B cell (primary cell): ENCODE data around the gene MAP3K2. TPM values are rescaled to one million over a fixed set of nuclear protein-coding genes. Genes with fewer than 3 reads are reported as not detected.

Source experiments
- ATAC-seq: fragments of 200-7000 bp; cut with Tn5 transposase; one replicate; pipeline ENCODE4 v1.10.0; 2021; ENCODE audit warnings: low read depth, mild to moderate bottlenecking, moderate number of reproducible peaks, moderate library complexity
- CTCF ChIA-PET: fragments of 350-600 bp; sonication (Branson Sonifier 250); formaldehyde crosslinking; loops from one replicate; lab custom pipeline; 2021; ENCODE audit warnings: antibody characterized with exemption, inconsistent platforms; lab: Charles Lee
- POLR2A ChIA-PET: fragments of 350-600 bp; sonication (Branson Sonifier 250); formaldehyde crosslinking; loops from one replicate; lab custom pipeline; 2021; ENCODE audit warnings: antibody characterized with exemption; lab: Charles Lee
- DNase-seq: peaks from one replicate; pipeline ENCODE4 v3.0.0; 2013
- H2AFZ ChIP-seq: 2 replicates; pipeline ENCODE4 v1.6.1; 2012; ENCODE audit warnings: mild to moderate bottlenecking, low read depth, low read length; ENCODE audit not compliant: insufficient read depth, poor library complexity, severe bottlenecking
- H3K27ac ChIP-seq, 2 donors: 1 replicate in 1 of 2; 2 replicates in 1 of 2; pipeline ENCODE4 v1.5.1; 2012 to 2013; ENCODE audit warnings: low read length in 2 of 2, mild to moderate bottlenecking in 2 of 2, moderate library complexity in 1 of 2
- H3K27me3 ChIP-seq, 4 experiments: fragments of 200-600 bp in 1 of 4; sonication (generic) in 1 of 4; replicated peaks in 1 of 4; 1 replicate in 2 of 4; 2 replicates in 2 of 4; pipeline versions ENCODE4 v1.6.1 to v1.7.0; 2013 to 2016; ENCODE audit warnings: low read length in 3 of 4, mild to moderate bottlenecking in 2 of 4, mixed read lengths in 1 of 4, moderate library complexity in 1 of 4; ENCODE audit not compliant: insufficient read depth in 4 of 4, control insufficient read depth in 3 of 4; ENCODE audit errors: control extremely low read depth in 1 of 4
- H3K36me3 ChIP-seq, 2 experiments: replicated peaks in 1 of 2; 1 replicate in 1 of 2; 2 replicates in 1 of 2; pipeline versions ENCODE4 v1.6.1 to v1.7.1; 2013; ENCODE audit warnings: low read length in 1 of 2; ENCODE audit not compliant: insufficient read depth in 2 of 2, control insufficient read depth in 1 of 2; ENCODE audit errors: control extremely low read depth in 1 of 2, extremely low read depth in 1 of 2
- H3K4me1 ChIP-seq, 2 donors: fragments of 200-600 bp in 1 of 2; sonication (generic) in 1 of 2; 1 replicate in 1 of 2; 2 replicates in 1 of 2; pipeline versions ENCODE4 v1.5.1 to v1.6.1; 2013 to 2017; ENCODE audit warnings: low read length in 2 of 2; ENCODE audit not compliant: control insufficient read depth in 2 of 2, insufficient read depth in 2 of 2
- H3K4me2 ChIP-seq: replicated peaks from 2 replicates; pipeline ENCODE3; 2012; ENCODE audit warnings: mild to moderate bottlenecking, low read depth, low read length; ENCODE audit not compliant: poor library complexity, severe bottlenecking
- H3K4me3 ChIP-seq, 5 experiments: fragments of 200-600 bp in 1 of 5; sonication (generic) in 1 of 5; 1 replicate in 3 of 5; 2 replicates in 2 of 5; pipeline versions ENCODE4 v1.5.1 to v1.7.0; 2011 to 2016; ENCODE audit warnings: low read length in 4 of 5, mild to moderate bottlenecking in 4 of 5, low read depth in 2 of 5, control low read depth in 1 of 5, moderate library complexity in 1 of 5; ENCODE audit not compliant: insufficient read depth in 1 of 5; ENCODE audit errors: control extremely low read depth in 1 of 5, extremely low read depth in 1 of 5
- H3K79me2 ChIP-seq: fragments of 200-600 bp; sonication (generic); one replicate; pipeline ENCODE4 v1.6.0; 2016; ENCODE audit warnings: low read length; ENCODE audit not compliant: control insufficient read depth, insufficient read depth
- H3K9ac ChIP-seq: fragments of 200-600 bp; sonication (generic); 2 replicates; pipeline ENCODE4 v1.6.1; 2017; ENCODE audit warnings: mild to moderate bottlenecking, low read length, moderate library complexity
- H3K9me3 ChIP-seq, 3 donors: one replicate each; pipeline versions ENCODE4 v1.6.1 to v1.7.1; 2013; ENCODE audit warnings: low read length in 2 of 3; ENCODE audit not compliant: control insufficient read depth in 2 of 3, insufficient read depth in 1 of 3; ENCODE audit errors: control extremely low read depth in 1 of 3
- H4K20me1 ChIP-seq: 2 replicates; pipeline ENCODE4 v1.6.0; 2012; ENCODE audit warnings: mild to moderate bottlenecking, low read length; ENCODE audit not compliant: insufficient read depth, control insufficient read depth, poor library complexity, severe bottlenecking
- H3K27ac Mint-ChIP-seq: one replicate; pipeline ENCODE4 v1.8.0; 2021; ENCODE audit warnings: mixed read lengths
- H3K27me3 Mint-ChIP-seq: one replicate; pipeline ENCODE4 v1.8.0; 2021; ENCODE audit warnings: mixed read lengths
- H3K4me1 Mint-ChIP-seq: one replicate; pipeline ENCODE4 v1.8.0; 2021; ENCODE audit warnings: mixed read lengths
- H3K4me3 Mint-ChIP-seq: one replicate; pipeline ENCODE4 v1.8.0; 2021; ENCODE audit warnings: mixed read lengths
- H3K9me3 Mint-ChIP-seq: one replicate; pipeline ENCODE4 v1.8.0; 2022; ENCODE audit warnings: mixed read lengths; ENCODE audit not compliant: insufficient read depth
- EZH2 ChIP-seq: IDR thresholded peaks from 2 replicates; pipeline ENCODE4 v1.6.1; 2012; ENCODE audit warnings: borderline replicate concordance, low read depth, mild to moderate bottlenecking, moderate library complexity, low read length; ENCODE audit not compliant: insufficient read depth, poor library complexity, severe bottlenecking
- WGBS: methylation state at CpG from one replicate; pipeline ENCODE4 v1.1.5; 2013; ENCODE audit warnings: missing lambda C conversion rate; ENCODE audit not compliant: insufficient coverage; 5-methylcytosine and 5-hydroxymethylcytosine counted together
- intact Hi-C: fragments of 100-400 bp; cut with micrococcal nuclease; formaldehyde crosslinking; loops from one replicate; pipeline ENCODE4 v1.10.0; 2022
- polyA plus RNA-seq: library from polyadenylated mRNA; depleted of rRNA; stranded (reverse); fragments of >200 nt; gene quantifications from 2 replicates; pipeline ENCODE4 v1.2.3, GENCODE V29; 2012
- total RNA-seq, 2 donors: library from RNA; stranded (reverse); fragments of 120-200 nt in 1 of 2; gene quantifications; 1 replicate in 1 of 2; 2 replicates in 1 of 2; pipeline versions ENCODE4 v1.2.3 to v1.2.4, GENCODE V29; 2013 to 2022
- TF ChIP-seq, protein P1 (sequence below): fragments of 200-600 bp; IDR thresholded peaks from one replicate; pipeline ENCODE4 v1.8.0; 2022; ENCODE audit warnings: antibody characterized with exemption, mild to moderate bottlenecking

MAP3K2 gene
- total and polyA plus RNA-seq, 2 donors (not counting 1 experiment from before 2014, with no cell fraction given), result 9.9 to 118 TPM

DNA sequence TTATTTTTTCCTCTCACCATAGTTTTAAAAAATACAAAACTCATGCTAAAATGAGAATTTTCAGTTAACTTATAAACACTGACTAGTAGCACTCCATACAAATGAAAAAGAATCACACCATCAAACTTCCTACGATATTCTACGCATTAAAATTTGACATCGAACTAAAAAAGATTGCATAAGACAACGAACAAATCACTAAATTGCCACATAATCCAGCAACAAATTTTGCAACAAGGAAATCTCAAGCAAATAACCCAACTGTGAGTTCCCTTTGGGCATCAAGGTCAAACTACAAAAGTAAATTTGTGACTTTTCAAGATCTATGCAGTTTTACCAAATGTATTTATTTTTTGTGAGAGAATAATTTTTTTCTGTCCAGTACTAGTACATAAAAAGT lies 1.5 kb downstream of the MAP3K2 start:
- H3K4me2 ChIP-seq, result peak overlapping the region; percentile 78
- peak overlapping the region in 1 of 2 donors; percentile 97 for H3K27ac ChIP-seq
- H3K27me3 ChIP-seq, result no peaks in the 10 kb centered on the region
- ATAC-seq, result no peak
- peaks cover 0 to 4% of the 10 kb centered on the region in 2 experiments for H3K36me3 ChIP-seq
- TF ChIP-seq EZH2, result no peak
- TF ChIP-seq, protein P1, sequence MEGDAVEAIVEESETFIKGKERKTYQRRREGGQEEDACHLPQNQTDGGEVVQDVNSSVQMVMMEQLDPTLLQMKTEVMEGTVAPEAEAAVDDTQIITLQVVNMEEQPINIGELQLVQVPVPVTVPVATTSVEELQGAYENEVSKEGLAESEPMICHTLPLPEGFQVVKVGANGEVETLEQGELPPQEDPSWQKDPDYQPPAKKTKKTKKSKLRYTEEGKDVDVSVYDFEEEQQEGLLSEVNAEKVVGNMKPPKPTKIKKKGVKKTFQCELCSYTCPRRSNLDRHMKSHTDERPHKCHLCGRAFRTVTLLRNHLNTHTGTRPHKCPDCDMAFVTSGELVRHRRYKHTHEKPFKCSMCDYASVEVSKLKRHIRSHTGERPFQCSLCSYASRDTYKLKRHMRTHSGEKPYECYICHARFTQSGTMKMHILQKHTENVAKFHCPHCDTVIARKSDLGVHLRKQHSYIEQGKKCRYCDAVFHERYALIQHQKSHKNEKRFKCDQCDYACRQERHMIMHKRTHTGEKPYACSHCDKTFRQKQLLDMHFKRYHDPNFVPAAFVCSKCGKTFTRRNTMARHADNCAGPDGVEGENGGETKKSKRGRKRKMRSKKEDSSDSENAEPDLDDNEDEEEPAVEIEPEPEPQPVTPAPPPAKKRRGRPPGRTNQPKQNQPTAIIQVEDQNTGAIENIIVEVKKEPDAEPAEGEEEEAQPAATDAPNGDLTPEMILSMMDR, result no peak
- peaks cover 55% of the 10 kb centered on the region for H4K20me1 ChIP-seq
- DNase-seq, result no peak
- no peaks in the 10 kb centered on the region for H3K9me3 ChIP-seq
- H3K79me2 ChIP-seq, result peaks cover 64% of the 10 kb centered on the region
- peaks cover 82% of the 10 kb centered on the region for H3K4me1 Mint-ChIP-seq
- H3K9me3 Mint-ChIP-seq, result no peaks in the 10 kb centered on the region
- H3K9ac ChIP-seq, result peak overlapping the region; percentile 98
- ChIA-PET CTCF (interaction anchor here (0.7 to 1.6 kb wide), 6 partner anchors 13 to 318 kb away, joined by 3 to 8 read pairs (median 3); no protein-coding TSS in a partner anchor), POLR2A (no interaction called here)
- intact Hi-C loops, result loop anchor here (5.0 to 10.0 kb wide), 3 partner anchors 301 to 706 kb away; partner anchors contain the start of genes SAP130 and UGGT1
- H3K4me1 ChIP-seq, result peaks cover 48 to 63% of the 10 kb centered on the region in 2 donors
- no peaks in the 10 kb centered on the region for H3K27me3 Mint-ChIP-seq
- H3K4me3 Mint-ChIP-seq, result peak overlapping the region; percentile 88
- WGBS, result 98% methylated on average over 4 of the region's 4 CpGs
- no peak overlapping the region for H2AFZ ChIP-seq
- H3K27ac Mint-ChIP-seq, result no peak overlapping the region
- peak overlapping the region in 3 of 5 experiments; percentile 73 to 80 (median 80) for H3K4me3 ChIP-seq

DNA sequence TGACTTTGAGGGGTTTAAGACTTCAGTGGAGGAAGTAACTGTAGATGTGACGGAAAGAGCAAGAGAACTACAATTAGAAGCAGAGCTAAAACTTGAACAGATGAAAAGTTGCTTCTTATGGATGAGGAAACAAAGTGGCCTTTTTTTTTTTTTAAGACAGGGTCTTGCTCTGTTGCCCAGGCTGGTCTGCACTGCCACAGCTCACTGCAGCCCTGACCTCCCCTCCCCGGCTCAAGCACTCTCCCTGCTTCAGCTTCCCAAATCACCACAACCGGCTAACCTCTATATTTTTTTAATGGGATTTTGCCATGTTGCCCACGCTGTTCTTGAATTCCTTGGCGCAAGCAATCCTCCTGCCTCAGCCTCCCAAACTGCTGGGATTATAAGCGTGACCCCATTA lies 3.2 kb downstream of the MAP3K2 start:
- H3K4me3 ChIP-seq, result no peak overlapping the region
- H3K79me2 ChIP-seq, result peaks cover 81% of the 10 kb centered on the region
- H3K27me3 Mint-ChIP-seq, result no peaks in the 10 kb centered on the region
- H4K20me1 ChIP-seq, result peaks cover 69% of the 10 kb centered on the region
- H3K4me1 ChIP-seq, result peaks cover 34 to 52% of the 10 kb centered on the region in 2 donors
- POLR2A ChIA-PET, result no interaction called here
- no peak overlapping the region for H3K9ac ChIP-seq
- no peaks in the 10 kb centered on the region for H3K27me3 ChIP-seq
- ATAC-seq (no peak), DNase-seq (no peak)
- CTCF ChIA-PET, result no interaction called here
- peaks cover 0 to 4% of the 10 kb centered on the region in 2 experiments for H3K36me3 ChIP-seq
- peaks cover 82% of the 10 kb centered on the region for H3K4me1 Mint-ChIP-seq
- H3K4me3 Mint-ChIP-seq, result peak overlapping the region; percentile 18
- no peaks in the 10 kb centered on the region for H3K9me3 Mint-ChIP-seq
- H3K27ac ChIP-seq, result no peak overlapping the region
- TF ChIP-seq, protein P1, result no peak
- TF ChIP-seq EZH2, result no peak
- peak overlapping the region; percentile 63 for H3K27ac Mint-ChIP-seq
- no peak overlapping the region for H2AFZ ChIP-seq
- 35% methylated on average over 2 of the region's 6 CpGs for WGBS
- H3K9me3 ChIP-seq, result no peaks in the 10 kb centered on the region
- H3K4me2 ChIP-seq, result no peak overlapping the region
- intact Hi-C loops, result loop anchor here (5.0 to 10.0 kb wide), 2 partner anchors 37 to 300 kb away; no protein-coding TSS in a partner anchor
